CD14-positive monocyte (primary cell): ENCODE data around the gene CETN2. TPM values are rescaled to one million over a fixed set of nuclear protein-coding genes. Genes with fewer than 3 reads are reported as not detected.

ENCODE experiments used
- DNase-seq, 3 donors: peaks; one replicate each; pipeline ENCODE4 v3.0.0-alpha.2; 2011 to 2022
- H2AFZ ChIP-seq: 2 replicates; pipeline ENCODE4 v1.6.0; 2012; ENCODE audit warnings: mild to moderate bottlenecking, low read depth, low read length, inconsistent platforms; ENCODE audit not compliant: insufficient read depth, poor library complexity, severe bottlenecking
- H3K27ac ChIP-seq, 2 donors: 1 replicate in 1 of 2; 2 replicates in 1 of 2; pipeline ENCODE4 v1.5.1; 2012 to 2013; ENCODE audit warnings: low read length in 2 of 2, control low read depth in 1 of 2, inconsistent platforms in 1 of 2, low read depth in 1 of 2, mild to moderate bottlenecking in 1 of 2
- H3K27me3 ChIP-seq, 2 donors: one replicate each; pipeline versions ENCODE4 v1.6.0 to v1.6.1; 2011 to 2013; ENCODE audit warnings: low read length in 2 of 2; ENCODE audit not compliant: control insufficient read depth in 2 of 2, insufficient read depth in 2 of 2
- H3K36me3 ChIP-seq, 2 donors: replicated peaks in 1 of 2; 1 replicate in 1 of 2; 2 replicates in 1 of 2; pipeline versions ENCODE4 v1.5.1 to v1.6.1; 2012 to 2013; ENCODE audit warnings: low read length in 2 of 2, control low read depth in 1 of 2, inconsistent platforms in 1 of 2, mild to moderate bottlenecking in 1 of 2; ENCODE audit not compliant: insufficient read depth in 2 of 2, control insufficient read depth in 1 of 2
- H3K4me1 ChIP-seq, 2 donors: 1 replicate in 1 of 2; 2 replicates in 1 of 2; pipeline versions ENCODE4 v1.5.1 to v1.6.1; 2012 to 2013; ENCODE audit warnings: low read length in 2 of 2, control low read depth in 1 of 2, inconsistent platforms in 1 of 2, mild to moderate bottlenecking in 1 of 2, moderate library complexity in 1 of 2; ENCODE audit not compliant: insufficient read depth in 2 of 2, control insufficient read depth in 1 of 2
- H3K4me2 ChIP-seq: replicated peaks from 2 replicates; pipeline ENCODE3; 2012; ENCODE audit warnings: low read length, moderate library complexity, mild to moderate bottlenecking; ENCODE audit not compliant: poor library complexity, severe bottlenecking; ENCODE audit errors: extremely low read depth
- H3K4me3 ChIP-seq, 3 experiments: fragments of 200-600 bp in 1 of 3; sonication (generic) in 1 of 3; replicated peaks in 1 of 3; 1 replicate in 2 of 3; 2 replicates in 1 of 3; pipeline ENCODE4 v1.5.1; 2011 to 2013; ENCODE audit warnings: low read length in 3 of 3, mild to moderate bottlenecking in 3 of 3, control low read depth in 2 of 3, low read depth in 2 of 3, inconsistent platforms in 1 of 3, moderate library complexity in 1 of 3
- H3K79me2 ChIP-seq: 2 replicates; pipeline ENCODE4 v1.6.0; 2012; ENCODE audit warnings: mild to moderate bottlenecking, control low read depth, inconsistent platforms, low read length, moderate library complexity; ENCODE audit not compliant: insufficient read depth
- H3K9ac ChIP-seq: 2 replicates; pipeline ENCODE4 v1.6.0; 2017; ENCODE audit warnings: low read length, mild to moderate bottlenecking; ENCODE audit not compliant: insufficient read depth, poor library complexity, severe bottlenecking
- H3K9me3 ChIP-seq, 2 donors: replicated peaks in 1 of 2; 1 replicate in 1 of 2; 2 replicates in 1 of 2; pipeline versions ENCODE4 v1.5.1 to v1.6.1; 2012 to 2013; ENCODE audit warnings: low read length in 2 of 2, control low read depth in 1 of 2; ENCODE audit not compliant: control insufficient read depth in 1 of 2, insufficient read depth in 1 of 2
- H4K20me1 ChIP-seq: 2 replicates; pipeline ENCODE4 v1.6.0; 2012; ENCODE audit warnings: mild to moderate bottlenecking, low read length, control low read depth, moderate library complexity; ENCODE audit not compliant: insufficient read depth
- H3K27ac Mint-ChIP-seq, 7 donors: one replicate each; pipeline ENCODE4 v1.8.0; 2020; ENCODE audit warnings: mild to moderate bottlenecking in 7 of 7, mixed read lengths in 7 of 7, moderate library complexity in 6 of 7, inconsistent platforms in 2 of 7
- H3K27me3 Mint-ChIP-seq, 3 donors: one replicate each; pipeline ENCODE4 v1.8.0; 2021 to 2022; ENCODE audit warnings: low read depth in 3 of 3, mild to moderate bottlenecking in 3 of 3, mixed read lengths in 3 of 3, moderate library complexity in 3 of 3, inconsistent platforms in 1 of 3
- H3K36me3 Mint-ChIP-seq, 2 donors: one replicate each; pipeline ENCODE4 v1.8.0; 2020; ENCODE audit warnings: mixed read lengths in 2 of 2, inconsistent platforms in 1 of 2, mild to moderate bottlenecking in 1 of 2
- H3K4me1 Mint-ChIP-seq: one replicate; pipeline ENCODE4 v1.8.0; 2020; ENCODE audit warnings: mild to moderate bottlenecking, mixed read lengths
- H3K4me3 Mint-ChIP-seq, 2 donors: one replicate each; pipeline ENCODE4 v1.8.0; 2020; ENCODE audit warnings: mild to moderate bottlenecking in 2 of 2, mixed read lengths in 2 of 2, moderate library complexity in 1 of 2
- H3K9me3 Mint-ChIP-seq, 7 donors: one replicate each; pipeline ENCODE4 v1.8.0; 2020 to 2022; ENCODE audit warnings: mixed read lengths in 7 of 7, mild to moderate bottlenecking in 6 of 7, moderate library complexity in 6 of 7, inconsistent platforms in 2 of 7
- WGBS: methylation state at CpG from one replicate; pipeline ENCODE4 v1.1.5; 2013; ENCODE audit warnings: missing lambda C conversion rate; ENCODE audit not compliant: insufficient coverage; 5-methylcytosine and 5-hydroxymethylcytosine counted together
- intact Hi-C, 2 donors: fragments of 100-400 bp; cut with micrococcal nuclease; formaldehyde crosslinking; loops; one replicate each; pipeline versions ENCODE4 v1.15.0 to v1.15.1; 2023
- polyA plus RNA-seq, 3 donors: library from polyadenylated mRNA; depleted of rRNA in 1 of 3; unstranded in 2 of 3; stranded (reverse) in 1 of 3; fragments of 300-500 nt in 2 of 3; fragments of >200 nt in 1 of 3; fragmentation: Illumina TruSeq in 2 of 3; gene quantifications; 1 replicate in 2 of 3; 2 replicates in 1 of 3; pipeline ENCODE4 v1.2.3, GENCODE V29; 2012 to 2021
- TF ChIP-seq, protein P1 (sequence below): fragments of 200-600 bp; IDR thresholded peaks from one replicate; pipeline ENCODE4 v1.8.0; 2022; ENCODE audit warnings: antibody characterized with exemption, mild to moderate bottlenecking

Gene CETN2
- polyA plus RNA-seq, 3 donors, result 5.4 to 26.7 (median 19.9) TPM

- Histone ChIP-seq H3K4me2 (no peak overlapping the region), H4K20me1 (no peaks in the 10 kb centered on the region), H3K4me1 (no peaks in the 10 kb centered on the region), H3K9ac (no peak overlapping the region), H3K79me2 (no peaks in the 10 kb centered on the region), H2AFZ (no peak overlapping the region), H3K27me3 (peaks cover 0 to 7% of the 10 kb centered on the region in 2 donors), H3K27ac (no peak overlapping the region), H3K36me3 (no peaks in the 10 kb centered on the region), H3K9me3 (no peaks in the 10 kb centered on the region), H3K4me3 (no peak overlapping the region)
- H3K4me1 Mint-ChIP-seq, result no peaks in the 10 kb centered on the region
- no peak overlapping the region for H3K4me3 Mint-ChIP-seq
- TF ChIP-seq, protein P1, sequence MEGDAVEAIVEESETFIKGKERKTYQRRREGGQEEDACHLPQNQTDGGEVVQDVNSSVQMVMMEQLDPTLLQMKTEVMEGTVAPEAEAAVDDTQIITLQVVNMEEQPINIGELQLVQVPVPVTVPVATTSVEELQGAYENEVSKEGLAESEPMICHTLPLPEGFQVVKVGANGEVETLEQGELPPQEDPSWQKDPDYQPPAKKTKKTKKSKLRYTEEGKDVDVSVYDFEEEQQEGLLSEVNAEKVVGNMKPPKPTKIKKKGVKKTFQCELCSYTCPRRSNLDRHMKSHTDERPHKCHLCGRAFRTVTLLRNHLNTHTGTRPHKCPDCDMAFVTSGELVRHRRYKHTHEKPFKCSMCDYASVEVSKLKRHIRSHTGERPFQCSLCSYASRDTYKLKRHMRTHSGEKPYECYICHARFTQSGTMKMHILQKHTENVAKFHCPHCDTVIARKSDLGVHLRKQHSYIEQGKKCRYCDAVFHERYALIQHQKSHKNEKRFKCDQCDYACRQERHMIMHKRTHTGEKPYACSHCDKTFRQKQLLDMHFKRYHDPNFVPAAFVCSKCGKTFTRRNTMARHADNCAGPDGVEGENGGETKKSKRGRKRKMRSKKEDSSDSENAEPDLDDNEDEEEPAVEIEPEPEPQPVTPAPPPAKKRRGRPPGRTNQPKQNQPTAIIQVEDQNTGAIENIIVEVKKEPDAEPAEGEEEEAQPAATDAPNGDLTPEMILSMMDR, result no peak
- H3K36me3 Mint-ChIP-seq, result no peaks in the 10 kb centered on the region
- intact Hi-C loops, result no loop called here
- H3K9me3 Mint-ChIP-seq, result no peaks in the 10 kb centered on the region
- H3K27ac Mint-ChIP-seq, result no peak overlapping the region
- WGBS, result no CpG with 5 or more reads among the region's 2 CpGs
- DNase-seq, result no peak
- peaks cover 2 to 16% (median 4%) of the 10 kb centered on the region in 3 donors for H3K27me3 Mint-ChIP-seq
Observed at GRCh38 chrX:152819266-152819665, 11.3 kb downstream of the CETN2 start.

DNA sequence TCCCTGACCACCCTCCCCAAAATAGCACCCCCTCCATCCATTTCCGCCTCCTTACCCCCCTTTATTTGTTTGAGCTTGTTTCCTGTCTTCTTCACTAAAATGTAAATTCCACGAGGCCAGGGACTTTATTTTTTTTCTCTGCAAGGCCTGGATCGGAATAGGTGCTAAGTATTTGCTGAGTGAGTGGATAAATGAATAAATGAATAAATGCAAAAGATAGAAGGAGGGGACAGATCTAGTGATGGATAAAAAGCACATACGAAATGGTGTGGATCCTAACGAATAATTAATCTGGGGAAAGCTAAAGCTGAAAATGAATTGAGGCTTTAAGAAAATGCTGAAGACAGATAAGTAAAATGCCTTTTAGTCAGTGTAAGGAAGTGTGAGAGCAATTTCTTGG, 12.2 kb downstream of the CETN2 start:
- Mint-ChIP-seq H3K27ac (peak overlapping the region in 1 of 7 donors; percentile 36), H3K4me1 (no peaks in the 10 kb centered on the region), H3K27me3 (peaks cover 2 to 21% (median 6%) of the 10 kb centered on the region in 3 donors), H3K36me3 (no peaks in the 10 kb centered on the region), H3K9me3 (no peaks in the 10 kb centered on the region), H3K4me3 (no peak overlapping the region)
- TF ChIP-seq, protein P1, result no peak
- intact Hi-C loops, result no loop called here
- H3K27me3 ChIP-seq, result peaks cover 0 to 7% of the 10 kb centered on the region in 2 donors
- no peak overlapping the region for H2AFZ ChIP-seq
- H3K4me3 ChIP-seq, result no peak overlapping the region
- H3K4me1 ChIP-seq, result no peaks in the 10 kb centered on the region
- WGBS, result 100% methylated on average over 1 of the region's 5 CpGs
- H3K27ac ChIP-seq, result no peak overlapping the region
- DNase-seq, result no peak
- H3K4me2 ChIP-seq, result no peak overlapping the region
- H3K79me2 ChIP-seq, result no peaks in the 10 kb centered on the region
- no peaks in the 10 kb centered on the region for H4K20me1 ChIP-seq
- no peaks in the 10 kb centered on the region for H3K36me3 ChIP-seq
- H3K9ac ChIP-seq, result no peak overlapping the region
- H3K9me3 ChIP-seq, result no peaks in the 10 kb centered on the region
